Activated T-cell treated with anti-CD3 and anti-CD28 coated beads, Interleukin-2, amount 50 U/mL, for 72 hours (primary cell): ENCODE results near the gene ERN1. TPM values are rescaled to one million over a fixed set of nuclear protein-coding genes. Genes with fewer than 3 reads are reported as not detected.

Source experiments
- ATAC-seq, 2 donors: fragments of 150-1000 bp; cut with Tn5 transposase; replicated peaks in 1 of 2; 2 replicates each; pipeline ENCODE4 v1.10.0; 2021; ENCODE audit warnings: moderate library complexity in 2 of 2, mild to moderate bottlenecking in 1 of 2
- DNase-seq, 2 donors: peaks; one replicate each; pipeline ENCODE4 v3.0.0; 2021 to 2022; ENCODE audit warnings: mixed read lengths in 1 of 2
- H3K27ac Mint-ChIP-seq: one replicate; pipeline ENCODE4 v1.8.0; 2022; ENCODE audit warnings: mild to moderate bottlenecking, moderate library complexity, mixed read lengths
- H3K27me3 Mint-ChIP-seq: one replicate; pipeline ENCODE4 v1.8.0; 2022; ENCODE audit warnings: low read depth, mixed read lengths
- H3K36me3 Mint-ChIP-seq, 2 donors: one replicate each; pipeline ENCODE4 v1.8.0; 2022; ENCODE audit warnings: mixed read lengths in 2 of 2, mild to moderate bottlenecking in 1 of 2; ENCODE audit not compliant: insufficient read depth in 2 of 2
- H3K4me1 Mint-ChIP-seq: one replicate; pipeline ENCODE4 v1.8.0; 2022; ENCODE audit warnings: low read depth, mixed read lengths
- H3K4me3 Mint-ChIP-seq, 2 donors: one replicate each; pipeline ENCODE4 v1.8.0; 2022; ENCODE audit warnings: mild to moderate bottlenecking in 2 of 2, mixed read lengths in 2 of 2, moderate library complexity in 2 of 2
- H3K9me3 Mint-ChIP-seq, 2 donors: one replicate each; pipeline ENCODE4 v1.8.0; 2022; ENCODE audit warnings: mixed read lengths in 2 of 2
- total RNA-seq, 2 donors: library from RNA; stranded (reverse); gene quantifications; one replicate each; pipeline ENCODE4 v1.2.3, GENCODE V29; 2022

Gene ERN1
- total RNA-seq, 2 donors from 2014 or later: 58.1 to 98.3 TPM

DNA sequence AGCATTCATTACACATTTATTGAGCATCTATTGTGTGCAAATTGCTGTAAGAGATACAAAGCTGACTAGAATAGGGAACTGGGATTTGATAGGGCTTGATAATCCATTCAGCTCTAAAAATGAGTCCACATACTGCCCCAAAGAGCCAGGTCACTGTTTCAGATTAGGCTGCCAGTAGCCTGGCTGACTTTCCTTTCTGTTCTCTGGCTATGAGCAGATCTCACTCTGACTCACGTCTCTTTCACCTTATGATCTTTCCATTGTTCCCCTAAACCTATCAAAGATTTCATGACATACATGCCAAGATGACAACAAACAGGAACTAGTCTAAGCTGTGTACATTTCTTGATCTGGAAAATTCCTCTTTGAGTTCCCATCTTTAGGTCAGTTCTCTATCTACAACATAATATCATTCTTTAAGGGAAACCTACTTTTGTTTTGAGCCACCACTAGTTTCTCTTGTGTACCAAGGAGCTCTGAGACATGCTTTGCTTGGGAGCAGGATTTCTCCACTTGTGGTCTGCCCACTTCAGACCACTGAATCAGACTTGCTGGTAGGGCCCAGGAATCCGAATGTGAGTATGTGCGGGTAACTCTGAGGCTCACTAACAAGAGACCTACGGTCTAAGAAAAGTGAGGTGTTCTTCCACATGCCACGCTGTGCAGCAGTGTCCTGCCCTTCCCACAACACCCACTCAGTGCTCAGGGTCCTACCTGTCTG lies 68.6 kb downstream of the ERN1 start:
- Mint-ChIP-seq H3K27me3 (no peaks in the 10 kb centered on the region), H3K36me3 (peaks cover 19 to 38% of the 10 kb centered on the region in 2 donors), H3K4me1 (peaks cover 74% of the 10 kb centered on the region), H3K27ac (peak overlapping the region; percentile 83), H3K9me3 (no peaks in the 10 kb centered on the region), H3K4me3 (peak overlapping the region in 1 of 2 donors; percentile 73)
- peak; percentile 48 for DNase-seq
- ATAC-seq: peak; percentile 75 to 76

GRCh38 chr17:64060331-64060730 lies 69.6 kb downstream of the ERN1 start:
- Mint-ChIP-seq H3K9me3 (no peaks in the 10 kb centered on the region), H3K36me3 (peaks cover 19 to 36% of the 10 kb centered on the region in 2 donors), H3K27me3 (no peaks in the 10 kb centered on the region), H3K4me1 (peaks cover 68% of the 10 kb centered on the region), H3K4me3 (peak overlapping the region in 1 of 2 donors; percentile 44), H3K27ac (peak overlapping the region; percentile 83)
- ATAC-seq (no peak), DNase-seq (no peak)

GRCh38 chr17:64059756-64060155 lies 70.2 kb downstream of the ERN1 start:
- Mint-ChIP-seq H3K9me3 (no peaks in the 10 kb centered on the region), H3K27ac (peak overlapping the region; percentile 67), H3K4me3 (no peak overlapping the region), H3K36me3 (peaks cover 19 to 39% of the 10 kb centered on the region in 2 donors), H3K27me3 (no peaks in the 10 kb centered on the region), H3K4me1 (peaks cover 66% of the 10 kb centered on the region)
- DNase-seq (no peak), ATAC-seq (no peak)

DNA sequence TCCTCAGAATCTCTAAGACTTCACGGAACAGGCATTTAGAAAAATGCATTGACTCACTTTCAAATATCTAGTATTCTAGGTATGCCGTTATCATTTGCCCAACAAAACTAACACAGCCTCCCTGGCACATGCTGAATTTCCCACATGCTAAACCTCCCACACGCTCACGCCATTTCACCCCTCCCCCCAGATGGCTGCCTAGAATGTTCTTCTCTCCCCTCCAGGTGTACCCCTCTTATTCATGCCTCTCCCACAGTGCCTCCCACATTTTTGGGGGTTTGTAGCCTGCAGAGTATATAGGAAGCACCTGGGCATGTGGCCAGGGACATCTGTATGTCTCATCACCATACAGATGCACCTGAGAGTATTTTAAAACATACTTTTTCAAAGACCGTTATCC lies 71.3 kb downstream of the ERN1 start:
- no peak for ATAC-seq
- DNase-seq: no peak
- peaks cover 55% of the 10 kb centered on the region for H3K4me1 Mint-ChIP-seq
- peak overlapping the region; percentile 67 for H3K27ac Mint-ChIP-seq
- H3K9me3 Mint-ChIP-seq: no peaks in the 10 kb centered on the region
- peaks cover 13 to 33% of the 10 kb centered on the region in 2 donors for H3K36me3 Mint-ChIP-seq
- H3K27me3 Mint-ChIP-seq: no peaks in the 10 kb centered on the region
- H3K4me3 Mint-ChIP-seq: no peak overlapping the region

DNA sequence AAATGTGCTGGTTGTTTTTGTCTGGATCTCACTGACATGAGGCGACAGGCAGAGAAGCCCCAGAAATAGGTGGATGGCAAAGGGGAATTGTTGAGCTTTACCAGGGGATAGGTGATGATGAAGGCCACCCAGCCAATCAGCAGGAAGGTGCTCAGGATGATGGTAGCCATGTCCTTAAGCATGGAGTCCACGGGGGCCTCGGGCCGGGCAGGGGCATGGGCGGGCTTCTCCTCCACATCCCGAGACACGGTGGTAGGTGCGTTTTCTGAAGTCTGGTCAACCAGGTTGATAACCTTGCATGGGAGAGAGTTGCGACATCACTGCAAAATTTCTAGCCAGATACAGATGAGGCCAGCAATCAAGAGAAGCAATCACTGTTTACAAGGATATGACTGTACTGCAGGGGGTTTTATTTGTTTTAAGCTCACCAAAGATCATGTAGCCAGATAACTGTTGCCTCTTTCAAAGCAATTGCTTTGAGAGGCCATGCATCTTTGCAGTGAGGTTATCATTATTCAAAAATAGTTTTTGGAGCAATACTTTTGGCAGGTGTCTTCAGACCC lies 72.2 kb downstream of the ERN1 start:
- no peaks in the 10 kb centered on the region for H3K27me3 Mint-ChIP-seq
- no peak overlapping the region for H3K4me3 Mint-ChIP-seq
- no peaks in the 10 kb centered on the region for H3K9me3 Mint-ChIP-seq
- DNase-seq (no peak), ATAC-seq (no peak)
- peak overlapping the region; percentile 80 for H3K27ac Mint-ChIP-seq
- peaks cover 11 to 36% of the 10 kb centered on the region in 2 donors for H3K36me3 Mint-ChIP-seq
- H3K4me1 Mint-ChIP-seq: peaks cover 46% of the 10 kb centered on the region

GRCh38 chr17:64056269-64057005 lies 73.5 kb downstream of the ERN1 start:
- Mint-ChIP-seq H3K36me3 (peaks cover 13 to 39% of the 10 kb centered on the region in 2 donors), H3K9me3 (no peaks in the 10 kb centered on the region), H3K27me3 (no peaks in the 10 kb centered on the region), H3K4me3 (no peak overlapping the region), H3K27ac (peak overlapping the region; percentile 80), H3K4me1 (peaks cover 39% of the 10 kb centered on the region)
- no peak for DNase-seq
- no peak for ATAC-seq

GRCh38 chr17:64055183-64056142 lies 74.5 kb downstream of the ERN1 start:
- no peak for ATAC-seq
- H3K27me3 Mint-ChIP-seq: no peaks in the 10 kb centered on the region
- peak overlapping the region; percentile 18 for H3K27ac Mint-ChIP-seq
- no peaks in the 10 kb centered on the region for H3K9me3 Mint-ChIP-seq
- peaks cover 39% of the 10 kb centered on the region for H3K4me1 Mint-ChIP-seq
- no peak overlapping the region for H3K4me3 Mint-ChIP-seq
- H3K36me3 Mint-ChIP-seq: peaks cover 10 to 41% of the 10 kb centered on the region in 2 donors
- no peak for DNase-seq

GRCh38 chr17:64054304-64054703 lies 75.6 kb downstream of the ERN1 start:
- ATAC-seq (no peak), DNase-seq (no peak)
- Mint-ChIP-seq H3K4me1 (peaks cover 35% of the 10 kb centered on the region), H3K36me3 (peaks cover 4 to 31% of the 10 kb centered on the region in 2 donors), H3K4me3 (no peak overlapping the region), H3K9me3 (no peaks in the 10 kb centered on the region), H3K27ac (peak overlapping the region; percentile 11), H3K27me3 (no peaks in the 10 kb centered on the region)

DNA sequence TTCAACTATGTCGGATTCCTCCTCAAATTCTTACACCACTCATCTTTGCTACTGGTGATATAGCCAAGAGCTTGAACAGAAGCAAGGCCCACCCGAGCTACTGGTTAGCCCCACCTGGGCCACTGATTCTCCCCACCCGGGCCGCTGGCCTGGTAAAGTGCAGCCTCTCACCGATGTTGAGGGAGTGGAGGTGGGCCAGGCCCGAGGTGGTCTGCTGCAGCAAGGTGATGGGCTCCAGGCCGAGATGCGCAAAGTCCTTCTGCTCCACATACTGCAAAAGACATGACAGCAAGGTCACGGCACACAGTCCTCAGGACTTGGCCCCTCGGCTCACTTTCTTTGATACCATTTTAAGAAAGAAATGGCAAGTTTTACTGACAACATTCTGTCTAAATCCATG lies 76.8 kb downstream of the ERN1 start:
- no peak for ATAC-seq
- peaks cover 27% of the 10 kb centered on the region for H3K4me1 Mint-ChIP-seq
- DNase-seq: no peak
- H3K27ac Mint-ChIP-seq: peak overlapping the region; percentile 18
- H3K9me3 Mint-ChIP-seq: no peaks in the 10 kb centered on the region
- H3K27me3 Mint-ChIP-seq: no peaks in the 10 kb centered on the region
- no peak overlapping the region for H3K4me3 Mint-ChIP-seq
- peaks cover 4 to 29% of the 10 kb centered on the region in 2 donors for H3K36me3 Mint-ChIP-seq

- H3K36me3 Mint-ChIP-seq: peaks cover 2 to 38% of the 10 kb centered on the region in 2 donors
- peak overlapping the region; percentile 88 for H3K27ac Mint-ChIP-seq
- DNase-seq: no peak
- H3K4me1 Mint-ChIP-seq: peaks cover 19% of the 10 kb centered on the region
- H3K4me3 Mint-ChIP-seq: peak overlapping the region; percentile 45 to 69
- no peaks in the 10 kb centered on the region for H3K27me3 Mint-ChIP-seq
- ATAC-seq: peak; percentile 86 to 94
- no peaks in the 10 kb centered on the region for H3K9me3 Mint-ChIP-seq
Observed at GRCh38 chr17:64051153-64051552, 78.8 kb downstream of the ERN1 start.

- Mint-ChIP-seq H3K4me1 (peaks cover 19% of the 10 kb centered on the region), H3K4me3 (no peak overlapping the region), H3K36me3 (peaks cover 2 to 45% of the 10 kb centered on the region in 2 donors), H3K9me3 (no peaks in the 10 kb centered on the region), H3K27ac (peak overlapping the region; percentile 83), H3K27me3 (no peaks in the 10 kb centered on the region)
- DNase-seq (no peak), ATAC-seq (no peak)
Observed at GRCh38 chr17:64048805-64049204, 81.1 kb downstream of the ERN1 start.

DNA sequence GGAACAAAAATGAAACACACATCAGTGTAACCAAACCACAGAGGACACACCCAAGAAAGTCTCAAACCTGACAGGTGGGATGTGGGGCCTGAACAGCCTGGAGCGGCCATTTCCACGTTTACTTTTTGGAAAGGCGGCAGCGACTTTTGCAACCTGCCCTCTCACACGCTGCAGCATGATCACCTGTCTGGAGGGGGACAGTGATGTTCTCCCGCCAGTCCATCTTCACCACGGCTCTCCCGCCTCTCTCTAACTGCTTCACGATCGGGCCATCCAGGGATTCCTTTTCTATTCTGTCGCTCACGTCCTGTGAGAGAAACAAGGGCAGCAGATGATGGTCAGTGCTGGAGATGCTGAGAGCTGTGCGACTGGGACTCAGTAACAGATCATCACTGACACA lies 84.8 kb downstream of the ERN1 start:
- Mint-ChIP-seq H3K9me3 (no peaks in the 10 kb centered on the region), H3K4me1 (peaks cover 2% of the 10 kb centered on the region), H3K27ac (no peak overlapping the region), H3K27me3 (no peaks in the 10 kb centered on the region), H3K4me3 (no peak overlapping the region), H3K36me3 (peaks cover 5 to 30% of the 10 kb centered on the region in 2 donors)
- ATAC-seq: no peak
- DNase-seq: no peak
